Measurements from ENCODE around the gene ADAP1.

ADAP1 gene

GRCh38 chr7:853366-854117 lies 100.9 kb downstream of the ADAP1 start:
- DNase-seq = no peak

DNA sequence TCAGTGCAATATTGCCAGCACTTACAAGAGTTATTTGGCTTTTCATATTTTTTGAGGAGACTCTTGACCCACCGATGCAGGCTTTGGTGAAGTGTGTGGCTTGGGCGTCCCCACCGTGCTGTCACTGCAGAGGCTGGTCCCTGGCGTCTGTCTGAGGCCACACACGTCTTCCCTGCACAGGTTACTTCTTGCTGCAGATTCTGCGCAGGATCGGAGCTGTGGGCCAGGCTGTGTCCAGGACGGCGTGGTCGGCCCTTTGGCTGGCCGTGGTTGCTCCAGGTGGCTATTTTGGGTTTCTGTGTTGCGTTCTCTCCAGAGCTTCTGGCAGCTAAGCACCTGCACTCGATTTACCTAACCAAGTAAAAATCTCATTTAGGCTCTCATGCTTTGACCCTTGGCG lies 103.3 kb downstream of the ADAP1 start:
- no peak for DNase-seq

GRCh38 chr7:849781-850180 lies 104.7 kb downstream of the ADAP1 start:
- DNase-seq = no peak

DNA sequence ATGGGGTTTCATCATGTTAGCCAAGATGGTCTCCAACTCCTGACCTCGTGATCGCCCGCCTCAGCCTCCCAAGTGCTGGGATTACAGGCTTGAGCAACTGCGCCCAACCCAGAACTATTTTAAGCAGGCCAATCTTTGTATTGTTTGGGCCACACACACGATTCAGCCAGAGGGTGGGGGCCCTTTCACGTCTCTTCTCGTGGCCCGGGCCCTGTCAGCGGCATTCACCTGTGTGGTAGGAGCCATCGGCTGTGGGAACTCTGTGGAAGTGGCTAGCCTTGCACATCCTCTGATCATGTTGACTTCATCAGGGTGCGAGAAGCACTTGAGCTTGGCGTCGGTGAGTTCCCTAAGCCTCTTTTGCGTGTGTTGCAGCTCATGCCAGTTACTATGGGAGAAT lies 105.3 kb downstream of the ADAP1 start:
- DNase-seq = no peak
